IMR-90 (cell line): Measurements from ENCODE around the gene TFB1M. TPM values are rescaled to one million over a fixed set of nuclear protein-coding genes. Genes with fewer than 3 reads are reported as not detected.

ENCODE experiments used
- ATAC-seq: fragments of 200-7000 bp; cut with Tn5 transposase; 2 replicates; pipeline ENCODE4 v1.9.1; 2020; ENCODE audit warnings: low read depth, mild to moderate bottlenecking, moderate library complexity
- BruUV-seq: library from RNA; stranded (reverse); fragments of 400-500 nt; replicated peaks from 2 replicates; lab custom pipeline; 2021; lab: Mats Ljungman, UMichigan
- CTCF ChIA-PET: fragments of 300-600 bp; formaldehyde crosslinking; extraction: SDS; loops from one replicate; lab custom pipeline; 2021; ENCODE audit warnings: antibody characterized with exemption; lab: Yijun Ruan, JAX
- POLR2A ChIA-PET: fragments of 300-600 bp; sonication (Branson Sonifier 250); formaldehyde crosslinking; loops from one replicate; lab custom pipeline; 2022; ENCODE audit warnings: antibody characterized with exemption; ENCODE audit not compliant: unreplicated experiment; lab: Charles Lee
- DNase-seq: peaks from one replicate; pipeline ENCODE4 v3.0.0; 2013
- H2AFZ ChIP-seq: replicated peaks from 2 replicates; pipeline ENCODE3; 2013; ENCODE audit warnings: low read length, mild to moderate bottlenecking; ENCODE audit not compliant: poor library complexity
- H2AK5ac ChIP-seq: 2 replicates; pipeline ENCODE4 v1.6.1; 2013; ENCODE audit warnings: low read depth, low read length, inconsistent platforms
- H2AK9ac ChIP-seq: replicated peaks from 2 replicates; pipeline ENCODE3; 2013; ENCODE audit warnings: mild to moderate bottlenecking, low read depth, low read length, moderate library complexity; ENCODE audit not compliant: poor library complexity
- H2BK120ac ChIP-seq: 2 replicates; pipeline ENCODE4 v1.6.1; 2013; ENCODE audit warnings: low read depth, low read length, inconsistent platforms
- H2BK15ac ChIP-seq: 3 replicates; pipeline ENCODE4 v1.6.1; 2013; ENCODE audit warnings: low read depth, low read length, inconsistent platforms
- H2BK20ac ChIP-seq: 2 replicates; pipeline ENCODE4 v1.6.1; 2013; ENCODE audit warnings: low read depth, mild to moderate bottlenecking, inconsistent platforms, low read length, moderate library complexity
- H2BK5ac ChIP-seq: 2 replicates; pipeline ENCODE4 v1.6.1; 2013; ENCODE audit warnings: mild to moderate bottlenecking, low read depth, low read length, inconsistent platforms; ENCODE audit not compliant: poor library complexity, severe bottlenecking
- H3K14ac ChIP-seq: replicated peaks from 2 replicates; pipeline ENCODE4 v1.6.1; 2013; ENCODE audit warnings: low read depth, low read length, inconsistent platforms
- H3K18ac ChIP-seq: 2 replicates; pipeline ENCODE4 v1.6.1; 2013; ENCODE audit warnings: low read depth, low read length, control low read depth
- H3K23ac ChIP-seq: 2 replicates; pipeline ENCODE4 v1.6.1; 2013; ENCODE audit warnings: low read depth, low read length, inconsistent platforms
- H3K27ac ChIP-seq: 2 replicates; pipeline ENCODE4 v1.5.1; 2013; ENCODE audit warnings: mild to moderate bottlenecking, control low read depth, low read length; ENCODE audit not compliant: insufficient read depth
- H3K27me3 ChIP-seq: 2 replicates; pipeline ENCODE4 v1.6.1; 2013; ENCODE audit warnings: low read length; ENCODE audit not compliant: control insufficient read depth, insufficient read depth
- H3K36me3 ChIP-seq: 2 replicates; pipeline ENCODE4 v1.6.1; 2013; ENCODE audit warnings: low read length, mixed read lengths; ENCODE audit not compliant: control insufficient read depth, insufficient read depth
- H3K4ac ChIP-seq: 2 replicates; pipeline ENCODE4 v1.6.1; 2013; ENCODE audit warnings: low read depth, low read length, inconsistent platforms
- H3K4me1 ChIP-seq: 2 replicates; pipeline ENCODE4 v1.6.1; 2013; ENCODE audit warnings: low read length, mixed read lengths; ENCODE audit not compliant: control insufficient read depth, insufficient read depth
- H3K4me2 ChIP-seq: 2 replicates; pipeline ENCODE4 v1.6.1; 2013; ENCODE audit warnings: low read depth, mild to moderate bottlenecking, control low read depth, low read length, moderate library complexity
- H3K4me3 ChIP-seq: 2 replicates; pipeline ENCODE4 v1.5.1; 2013; ENCODE audit warnings: low read depth, mild to moderate bottlenecking, control low read depth, low read length, moderate library complexity; ENCODE audit not compliant: insufficient read depth
- H3K56ac ChIP-seq: 2 replicates; pipeline ENCODE4 v1.6.1; 2013; ENCODE audit warnings: low read length, inconsistent platforms; ENCODE audit not compliant: insufficient read depth; ENCODE audit errors: extremely low read depth
- H3K79me1 ChIP-seq, 2 experiments: 2 replicates each; pipeline ENCODE4 v1.6.1; 2013; ENCODE audit warnings: low read length in 2 of 2, inconsistent platforms in 1 of 2, low read depth in 1 of 2
- H3K9ac ChIP-seq: 2 replicates; pipeline ENCODE4 v1.6.1; 2013; ENCODE audit warnings: low read depth, low read length, control low read depth
- H3K9me1 ChIP-seq: 2 replicates; pipeline ENCODE4 v1.6.1; 2013; ENCODE audit warnings: low read length, inconsistent platforms; ENCODE audit not compliant: insufficient read depth
- H3K9me3 ChIP-seq: 2 replicates; pipeline ENCODE4 v1.6.1; 2013; ENCODE audit warnings: low read length; ENCODE audit not compliant: control insufficient read depth, insufficient read depth
- H4K20me1 ChIP-seq: 2 replicates; pipeline ENCODE4 v1.6.1; 2013; ENCODE audit warnings: low read length, inconsistent platforms; ENCODE audit not compliant: insufficient read depth
- H4K5ac ChIP-seq: 2 replicates; pipeline ENCODE4 v1.6.1; 2013; ENCODE audit warnings: mild to moderate bottlenecking, low read depth, low read length, control low read depth
- H4K8ac ChIP-seq, 2 experiments: 2 replicates each; pipeline ENCODE4 v1.6.1; 2013; ENCODE audit warnings: low read depth in 2 of 2, low read length in 2 of 2, control low read depth in 1 of 2, inconsistent platforms in 1 of 2
- H4K91ac ChIP-seq: 2 replicates; pipeline ENCODE4 v1.6.1; 2013; ENCODE audit warnings: low read depth, low read length, inconsistent platforms; ENCODE audit not compliant: insufficient read depth
- BHLHE40 ChIP-seq: fragments of 150-350 bp; IDR thresholded peaks from 2 replicates; pipeline ENCODE4 v1.6.1; 2016; ENCODE audit warnings: mild to moderate bottlenecking, low read depth, low read length
- CEBPB ChIP-seq: IDR thresholded peaks from 2 replicates; pipeline ENCODE4 v1.6.1; 2012; ENCODE audit warnings: low read depth, low read length, improper control_type of control experiment
- MAFK ChIP-seq: IDR thresholded peaks from 2 replicates; pipeline ENCODE4 v1.6.1; 2012; ENCODE audit warnings: low read depth, low read length, improper control_type of control experiment
- RCOR1 ChIP-seq: IDR thresholded peaks from 2 replicates; pipeline ENCODE4 v1.6.1; 2012; ENCODE audit warnings: mild to moderate bottlenecking, low read length, improper control_type of control experiment; ENCODE audit not compliant: insufficient replicate concordance
- RFX5 ChIP-seq: IDR thresholded peaks from 2 replicates; pipeline ENCODE4 v1.8.0; 2012; ENCODE audit warnings: low read depth, mild to moderate bottlenecking, low read length, moderate library complexity
- dilution Hi-C: fragments of 300-500 bp; cut with HindIII; formaldehyde crosslinking; loops from one replicate; pipeline ENCODE4 v1.14.3; 2018; ENCODE audit warnings: low sequenced_read_pairs; ENCODE audit not compliant: unreplicated experiment
- in situ Hi-C: fragments of 300-500 bp; cut with MboI; formaldehyde crosslinking; loops from 3 replicates; pipeline ENCODE4 v1.14.3; 2019; ENCODE audit warnings: low sequenced_read_pairs, inconsistent platforms, mixed read lengths
- intact Hi-C: fragments of 100-400 bp; cut with micrococcal nuclease; formaldehyde crosslinking; loops from 2 replicates; pipeline ENCODE4 v1.10.0; 2022
- polyA plus RNA-seq, 3 experiments: library from polyadenylated mRNA; depleted of rRNA; stranded (reverse); fragments of >200 nt; gene quantifications; 2 replicates each; pipeline ENCODE4 v1.2.3, GENCODE V29; 2012; ENCODE audit warnings: low replicate concordance in 1 of 3
- total RNA-seq: library from RNA; depleted of rRNA; stranded (reverse); fragments of >200 nt; gene quantifications from 2 replicates; pipeline ENCODE4 v1.2.3, GENCODE V29; 2012

Gene TFB1M
- total and polyA plus RNA-seq, 2 of the 4 experiments (the other 2 are of a cell fraction): 18.1 to 22.4 TPM

- TF ChIP-seq RFX5: no peak
- TF ChIP-seq RCOR1: no peak
- no peak for TF ChIP-seq CEBPB
- TF ChIP-seq MAFK: no peak
- TF ChIP-seq BHLHE40: no peak
Measured at GRCh38 chr6:155272353-155273232, 41.7 kb downstream of the TFB1M start (continued).

GRCh38 chr6:155271145-155271544 lies 43.1 kb downstream of the TFB1M start:
- Histone ChIP-seq H4K20me1 (0 out of 2 replicates have a peak, but pooled peaks cover 3% of the 10 kb centered on the region), H2AK9ac (no peak overlapping the region), H3K4ac (no peak overlapping the region), H4K8ac (no peak overlapping the region), H3K27ac (no peak overlapping the region), H3K23ac (no peak overlapping the region), H3K4me1 (peaks cover 15% of the 10 kb centered on the region), H2BK120ac (no peak overlapping the region), H3K27me3 (no peaks in the 10 kb centered on the region), H3K36me3 (no peaks in the 10 kb centered on the region; the same call in 1 of the 2 replicates), H2BK20ac (no peak overlapping the region), H3K14ac (no peak overlapping the region), H3K4me2 (no peak overlapping the region), H4K91ac (no peak overlapping the region), H2BK15ac (no peak overlapping the region), H2BK5ac (no peak overlapping the region), H3K18ac (no peak overlapping the region), H4K5ac (no peak overlapping the region), H3K9ac (no peak overlapping the region), H3K9me1 (peaks cover 9% of the 10 kb centered on the region), H3K79me1 (peaks cover 16 to 39% of the 10 kb centered on the region in 2 experiments), H2AK5ac (no peak overlapping the region), H3K4me3 (no peak overlapping the region), H3K56ac (no peak overlapping the region), H2AFZ (no peak overlapping the region), H3K9me3 (no peaks in the 10 kb centered on the region)
- dilution Hi-C loops: no loop called here
- in situ Hi-C loops: no loop called here
- no TSS peak for BruUV-seq
- ATAC-seq: no peak
- no peak for DNase-seq
- CTCF ChIA-PET: no interaction called here
- no peak for TF ChIP-seq RCOR1
- intact Hi-C loops: no loop called here
- POLR2A ChIA-PET: no interaction called here
